Fibroblast of mammary gland (primary cell): ENCODE data around the gene SLC4A9.

Experiments used
- DNase-seq: peaks from one replicate; pipeline ENCODE4 v3.0.0-alpha.2; 2010; ENCODE audit warnings: low read depth
- H3K4me3 ChIP-seq: 2 replicates; pipeline ENCODE4 v1.5.1; 2011; ENCODE audit warnings: low read depth, mild to moderate bottlenecking, low read length, moderate library complexity; ENCODE audit not compliant: control insufficient read depth
- CTCF ChIP-seq: conservative IDR thresholded peaks from 2 replicates; pipeline ENCODE4 v1.5.1; 2011; ENCODE audit warnings: low read depth, low read length, inconsistent platforms; ENCODE audit not compliant: control insufficient read depth, insufficient read depth

Gene SLC4A9

GRCh38 chr5:140360101-140360500 is at the start of gene SLC4A9:
SLC4A9 (plus strand) TSS chr5:140360194; CDS start chr5:140360237, 43 bp downstream.
- DNase-seq: no peak
- TF ChIP-seq CTCF: no peak
- no peak within 1 kb of the TSS for H3K4me3 ChIP-seq

DNA sequence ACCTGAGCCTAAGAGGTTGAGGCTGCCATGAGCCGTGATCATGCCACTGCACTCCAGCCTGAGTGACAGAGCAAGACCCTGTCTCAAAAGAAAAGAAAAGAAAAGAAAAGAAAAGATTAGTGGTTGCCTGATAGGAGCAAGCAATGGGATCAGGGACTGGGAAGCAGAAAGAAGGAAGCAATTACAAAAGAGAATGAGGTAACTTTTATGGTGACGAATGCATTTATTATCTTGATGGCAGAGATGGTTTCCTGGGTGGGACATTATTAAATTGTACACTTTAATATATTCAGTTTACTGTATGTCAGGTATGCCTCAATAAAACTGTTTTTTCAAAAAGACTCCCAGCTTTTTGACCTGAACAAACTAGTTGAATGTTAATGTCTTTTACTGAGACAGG is 49.6 kb upstream of the SLC4A9 start:
- DNase-seq: no peak
- no peak overlapping the region for H3K4me3 ChIP-seq
- TF ChIP-seq CTCF: no peak

DNA sequence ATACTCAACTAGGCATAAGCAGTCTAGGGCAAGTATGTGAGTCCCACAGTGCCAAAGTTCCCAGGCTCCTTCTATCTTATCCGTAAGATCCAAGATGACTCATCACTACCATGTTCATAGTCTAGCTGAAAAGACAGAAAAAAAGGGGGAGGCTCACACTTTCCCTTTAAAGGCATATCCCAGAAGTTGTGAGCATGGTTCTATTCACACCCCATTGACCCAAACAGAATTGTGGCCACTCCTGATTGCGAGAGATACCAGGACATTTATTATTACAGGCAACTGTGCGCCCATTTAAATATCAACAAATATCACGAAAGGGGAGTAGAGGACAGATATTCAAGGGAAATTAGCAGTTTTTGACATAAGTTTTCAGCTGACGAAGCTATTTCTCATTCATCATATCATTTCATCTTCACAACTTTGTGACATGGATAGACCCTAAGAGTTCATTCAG is 49.0 kb upstream of the SLC4A9 start:
- peak; percentile 94 for DNase-seq
- no peak for TF ChIP-seq CTCF
- H3K4me3 ChIP-seq: no peak overlapping the region

- H3K4me3 ChIP-seq: no peak overlapping the region
- peak; percentile 99 for DNase-seq
- TF ChIP-seq CTCF: no peak
Measured at GRCh38 chr5:140312067-140312790, 47.8 kb upstream of the SLC4A9 start.

- DNase-seq: no peak
- H3K4me3 ChIP-seq: no peak overlapping the region
- no peak for TF ChIP-seq CTCF
Measured at GRCh38 chr5:140312791-140313189, 47.2 kb upstream of the SLC4A9 start.

- peak; percentile 72 for DNase-seq
- H3K4me3 ChIP-seq: no peak overlapping the region
- no peak for TF ChIP-seq CTCF
Measured at GRCh38 chr5:140317859-140318258, 42.1 kb upstream of the SLC4A9 start.
